MV-4-11 (cell line): ENCODE measurements around the gene LDAF1.
"Not testable (repeated sequence)": the region's sequence is repeated elsewhere in the genome, so short reads cannot be mapped to it uniquely, and the experiment has no call there.

ENCODE experiments used
- DNase-seq: peaks from one replicate; lab custom pipeline; 2025; lab: John Stamatoyannopoulos, UW

Gene LDAF1

GRCh38 chr16:21158208-21159110 is at the start of gene LDAF1:
Gene LDAF1, plus strand, starts transcription at chr16:21158674. Its CDS starts 2,509 bp downstream, at chr16:21161183.
- peak; percentile 72 for DNase-seq

DNA sequence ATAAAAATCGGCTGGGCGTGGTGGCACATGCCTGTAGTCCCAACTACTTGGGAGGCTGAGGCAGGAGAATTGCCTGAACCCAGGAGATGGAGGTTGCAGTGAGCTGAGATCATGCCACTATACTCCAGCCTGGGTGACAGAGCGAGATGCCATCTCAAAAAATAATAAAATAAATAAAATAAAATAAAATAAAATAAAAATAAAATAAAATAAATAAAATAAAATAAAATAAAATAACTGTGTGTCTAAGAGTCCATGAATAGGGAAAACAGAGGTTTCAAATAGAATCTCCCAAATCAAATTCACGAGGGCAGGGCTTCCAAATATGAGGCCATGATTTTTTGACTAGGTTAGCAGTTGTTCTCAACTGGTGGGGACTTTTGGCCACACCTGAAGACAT is 42.9 kb upstream of the LDAF1 start:
- not testable (repeated sequence) for DNase-seq

DNA sequence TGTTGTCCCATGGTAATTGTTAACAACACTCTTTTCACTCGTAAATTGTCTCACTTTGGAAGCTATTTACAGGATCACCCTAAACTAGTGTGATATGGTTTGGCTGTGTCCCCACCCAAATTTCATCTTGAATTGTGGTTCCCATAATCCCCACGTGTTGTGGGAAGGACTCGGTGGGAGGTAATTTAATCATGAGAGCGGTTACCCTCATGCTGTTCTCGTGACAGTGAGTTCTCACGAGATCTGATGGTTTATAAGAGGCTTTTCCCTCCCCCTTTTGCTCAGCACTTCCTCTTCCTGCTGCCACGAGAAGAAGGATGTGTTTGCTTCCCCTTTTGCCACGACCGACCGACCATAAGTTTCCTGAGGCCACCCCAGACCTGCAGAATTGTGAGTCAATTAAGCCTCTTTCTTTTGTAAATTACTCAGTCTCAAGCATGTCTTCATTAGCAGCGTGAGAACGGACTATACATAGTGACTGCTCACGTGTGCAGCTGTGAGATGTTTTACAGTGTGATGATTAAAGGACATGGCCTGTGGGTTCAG is 42.3 kb upstream of the LDAF1 start:
- DNase-seq, result peak; percentile 93

GRCh38 chr16:21117567-21117966 is 40.9 kb upstream of the LDAF1 start:
- no peak for DNase-seq

GRCh38 chr16:21120976-21121520 is 37.4 kb upstream of the LDAF1 start:
- no peak for DNase-seq

DNA sequence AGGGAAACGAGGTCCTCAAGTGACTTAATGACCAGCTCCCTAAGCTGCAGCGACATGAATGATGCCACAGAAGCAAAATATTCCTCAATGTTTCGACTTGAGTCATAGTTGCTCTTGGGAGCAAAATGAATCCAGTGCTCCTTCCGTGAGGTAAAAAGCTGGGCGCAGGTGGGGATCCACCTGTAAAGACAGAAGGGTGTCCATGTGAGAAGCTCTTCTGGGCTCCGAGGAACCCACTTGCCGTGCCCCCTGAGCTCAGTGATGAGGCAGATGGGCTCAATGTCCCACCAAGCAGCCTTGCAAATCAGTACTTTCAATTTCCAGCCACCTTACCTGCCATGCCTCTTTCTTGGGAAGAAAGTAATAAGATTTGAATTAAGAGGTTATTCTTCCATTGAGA is 33.3 kb upstream of the LDAF1 start:
- no peak for DNase-seq

- DNase-seq, result no peak
Observed at GRCh38 chr16:21126518-21126917, 32.0 kb upstream of the LDAF1 start.

DNA sequence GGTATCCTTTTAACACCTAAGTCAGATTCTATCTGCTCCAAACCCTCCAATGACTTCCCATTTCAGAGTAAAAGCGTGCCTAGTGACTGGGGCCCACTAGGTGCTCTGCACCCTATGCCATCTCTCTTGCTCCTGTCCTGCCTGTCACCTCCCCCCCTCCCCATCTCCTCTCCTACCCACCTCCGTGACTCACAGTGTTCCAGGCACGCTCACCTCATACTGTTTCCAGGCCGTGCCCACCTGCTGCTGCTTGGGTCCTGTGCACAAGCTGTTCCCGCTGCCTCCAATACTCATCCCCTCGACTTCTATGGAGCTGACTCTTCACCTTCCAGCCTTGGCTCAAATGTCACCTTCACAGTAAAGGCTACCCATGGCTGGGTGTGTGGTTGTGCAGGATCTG is 29.5 kb upstream of the LDAF1 start:
- no peak for DNase-seq

DNA sequence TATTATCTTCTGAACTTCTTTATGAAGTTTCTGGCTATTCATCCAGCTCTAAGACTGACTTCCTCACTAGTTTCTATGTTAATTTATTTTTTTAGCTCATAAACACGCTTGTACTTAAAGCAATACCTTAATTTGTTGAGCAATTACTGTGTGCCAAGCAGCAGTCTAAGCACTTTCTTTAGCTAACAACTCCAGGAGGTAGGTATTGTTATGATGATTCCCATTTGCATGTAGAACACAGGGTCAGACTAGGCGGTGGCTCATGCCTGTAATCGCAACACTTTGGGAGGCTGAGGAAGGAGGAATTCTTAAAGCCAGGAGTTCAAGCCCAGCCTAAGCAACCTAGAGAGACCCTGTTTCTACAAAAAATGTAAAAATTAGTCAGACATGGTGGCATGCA is 27.7 kb upstream of the LDAF1 start:
- no peak for DNase-seq

- DNase-seq, result peak; percentile 43
Observed at GRCh38 chr16:21134053-21134452, 24.4 kb upstream of the LDAF1 start.

GRCh38 chr16:21145738-21146137 is 12.7 kb upstream of the LDAF1 start:
- no peak for DNase-seq

DNA sequence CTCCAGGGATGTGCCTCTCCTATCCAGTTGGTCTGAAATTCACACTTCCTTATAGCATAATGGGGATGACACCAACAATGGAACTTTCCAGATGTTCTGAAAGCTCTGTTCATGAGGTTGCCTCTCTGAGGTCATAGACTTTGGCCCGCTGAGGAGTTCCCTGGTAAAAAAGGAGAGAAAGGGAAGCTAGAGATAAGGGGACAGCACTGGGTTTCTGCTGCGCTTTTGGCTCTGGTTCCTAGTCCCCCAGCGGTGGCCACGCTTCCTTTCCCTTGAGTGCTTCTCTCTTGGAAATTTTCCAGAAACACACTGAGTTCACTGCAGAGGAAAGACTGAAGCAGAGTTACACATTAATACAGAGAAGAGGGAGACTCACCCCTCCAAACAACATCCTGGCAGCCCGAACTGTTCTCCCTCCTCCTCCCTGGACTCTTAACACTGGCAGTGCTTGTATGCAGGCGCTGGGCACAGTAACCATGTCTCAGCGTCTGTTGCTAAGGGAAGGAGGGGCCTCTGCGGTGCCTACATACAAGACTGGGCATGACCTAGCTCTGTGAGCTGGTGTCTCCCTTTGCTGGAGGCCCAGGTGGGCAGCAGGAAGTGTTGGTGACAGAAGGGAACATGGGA is 8.0 kb upstream of the LDAF1 start, which contains the start of gene DNAH3:
DNAH3 (minus strand) TSS at position 472 of the 627 bp plus-strand sequence. CDS start 527 bp downstream, outside the sequence.
- peak; percentile 13 for DNase-seq

- not testable (repeated sequence) for DNase-seq
Observed at GRCh38 chr16:21152160-21153030, 6.1 kb upstream of the LDAF1 start.

GRCh38 chr16:21153124-21153729 is 5.2 kb upstream of the LDAF1 start:
- DNase-seq, result not testable (repeated sequence)

- not testable (repeated sequence) for DNase-seq
Observed at GRCh38 chr16:21156011-21156410, 2.5 kb upstream of the LDAF1 start.

GRCh38 chr16:21156767-21157467 is 1.6 kb upstream of the LDAF1 start:
- peak; percentile 11 for DNase-seq

GRCh38 chr16:21157632-21158031 is 842 bp upstream of the LDAF1 start:
- no peak for DNase-seq

DNA sequence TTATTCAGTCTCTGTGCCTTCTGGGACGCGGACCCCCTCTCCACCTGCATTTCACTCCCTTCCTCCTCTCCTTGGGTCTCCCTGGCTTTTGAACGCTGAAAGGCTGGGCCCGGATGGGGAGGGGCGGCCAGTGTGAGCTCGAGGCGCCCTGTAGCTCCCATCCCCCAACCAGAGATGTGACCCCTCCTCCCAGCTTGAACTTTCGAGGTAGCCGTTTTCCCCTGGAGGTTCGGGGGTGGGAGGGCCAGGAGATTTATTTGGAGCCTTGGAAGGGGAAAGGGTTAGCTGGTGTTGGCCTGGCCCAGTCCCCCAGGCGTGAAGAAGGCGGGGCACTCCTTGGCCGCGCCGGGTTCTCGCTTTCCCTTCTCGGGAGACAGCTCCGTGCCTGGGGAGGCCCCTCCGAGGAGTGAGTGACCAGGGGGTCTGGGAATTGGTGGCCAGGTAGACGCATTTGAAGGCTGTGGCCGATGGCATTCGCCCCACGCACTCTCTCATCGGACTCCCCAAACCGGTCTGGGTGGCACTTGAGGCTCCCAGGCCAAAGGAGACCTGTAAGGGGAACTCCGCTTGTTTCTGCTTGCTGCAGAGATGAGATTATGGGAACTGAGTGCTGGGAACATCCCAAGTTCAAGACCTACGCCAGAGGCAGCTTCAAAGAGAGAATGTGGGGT is 942 bp downstream of the LDAF1 start:
- peak; percentile 27 for DNase-seq

DNA sequence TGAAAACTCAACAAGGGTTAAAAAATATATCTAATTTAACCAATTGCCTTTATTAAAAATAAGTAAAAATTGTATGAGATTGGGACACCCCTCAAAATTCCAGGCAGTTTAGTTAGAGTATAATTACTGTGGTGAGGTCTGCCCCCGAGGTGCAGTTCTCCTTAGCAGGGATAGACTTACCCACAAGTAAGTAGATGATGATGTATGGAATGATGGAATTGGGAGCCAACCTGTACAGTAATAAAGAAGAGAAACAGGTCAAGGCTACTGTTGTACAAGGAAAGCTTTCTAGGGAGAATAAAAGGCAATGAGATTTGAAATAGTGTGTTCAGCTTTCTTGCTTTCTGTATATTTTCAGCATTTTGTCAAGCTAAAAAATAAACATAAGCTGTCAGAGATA is 1.8 kb downstream of the LDAF1 start:
- no peak for DNase-seq

DNA sequence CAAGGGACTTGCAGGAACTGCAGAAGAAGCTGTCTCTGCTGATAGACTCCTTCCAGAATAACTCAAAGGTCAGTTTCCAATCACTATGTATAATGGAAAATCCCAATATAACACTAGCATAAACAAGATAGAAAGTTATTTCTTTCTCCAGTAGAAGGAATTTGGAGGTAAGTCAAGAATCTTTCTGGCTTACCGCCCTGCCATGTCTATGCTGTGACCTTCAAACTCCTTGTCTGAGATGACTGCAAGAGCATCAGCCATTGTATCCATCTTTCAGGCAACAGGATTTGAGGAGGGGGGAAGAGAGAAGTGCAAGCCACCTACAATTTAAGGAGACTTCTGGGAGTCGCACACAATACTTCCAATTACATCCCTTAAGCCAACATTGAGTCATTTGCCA is 2.7 kb downstream of the LDAF1 start:
- DNase-seq, result no peak
